HG03457 (cell line): Measurements from ENCODE around the gene INO80E.
"Not testable (repeated sequence)": the region's sequence is repeated elsewhere in the genome, so short reads cannot be mapped to it uniquely, and the experiment has no call there.

ENCODE experiments used
- ATAC-seq: cut with Tn5 transposase; IDR thresholded peaks from one replicate; pipeline ENCODE4 v1.9.1; 2021; ENCODE audit warnings: moderate number of reproducible peaks; ENCODE audit not compliant: unreplicated experiment

The INO80E gene

GRCh38 chr16:30030011-30030685 is 34.1 kb downstream of the INO80E start:
- no peak for ATAC-seq

- ATAC-seq: no peak
Observed at GRCh38 chr16:30030841-30031413, 34.9 kb downstream of the INO80E start, which contains the start of gene TLCD3B. TSS of gene TLCD3B (minus strand) at chr16:30031271. CDS start at chr16:30030527, 744 bp downstream.

GRCh38 chr16:30031477-30031918 is 35.5 kb downstream of the INO80E start:
- no peak for ATAC-seq

- no peak for ATAC-seq
Observed at GRCh38 chr16:30032083-30032819, 36.2 kb downstream of the INO80E start.

- ATAC-seq: no peak
Observed at GRCh38 chr16:30033270-30033669, 37.2 kb downstream of the INO80E start.

- no peak for ATAC-seq
Observed at GRCh38 chr16:30040221-30040620, 44.2 kb downstream of the INO80E start.

- not testable (repeated sequence) for ATAC-seq
Observed at GRCh38 chr16:30040690-30041089, 44.6 kb downstream of the INO80E start.

GRCh38 chr16:30041841-30042240 is 45.8 kb downstream of the INO80E start:
- ATAC-seq: no peak

GRCh38 chr16:30046178-30046577 is 50.1 kb downstream of the INO80E start:
- ATAC-seq: no peak

- no peak for ATAC-seq
Observed at GRCh38 chr16:30046588-30046987, 50.5 kb downstream of the INO80E start.

- ATAC-seq: no peak
Observed at GRCh38 chr16:30049871-30050270, 53.8 kb downstream of the INO80E start.

- ATAC-seq: no peak
Observed at GRCh38 chr16:30051518-30051917, 55.5 kb downstream of the INO80E start.

GRCh38 chr16:30052671-30053372 is 56.8 kb downstream of the INO80E start:
- ATAC-seq: peak; percentile 43

- ATAC-seq: no peak
Observed at GRCh38 chr16:30053376-30054015, 57.5 kb downstream of the INO80E start.

- no peak for ATAC-seq
Observed at GRCh38 chr16:30054451-30054850, 58.4 kb downstream of the INO80E start.

- no peak for ATAC-seq
Observed at GRCh38 chr16:30054959-30055553, 59.0 kb downstream of the INO80E start.
